Activated T-helper 1 cell treated with Interleukin-2 at 50 U/mL for 16 hours (primary cell): ENCODE results near the gene EDIL3.
"Not testable (repeated sequence)": the region's sequence is repeated elsewhere in the genome, so short reads cannot be mapped to it uniquely, and the experiment has no call there.

Experiments
- DNase-seq: peaks from one replicate; pipeline ENCODE4 v3.0.0-alpha.2; 2020; ENCODE audit warnings: low read depth

Gene EDIL3

GRCh38 chr5:84059672-84060071, 325.0 kb downstream of the EDIL3 start:
- DNase-seq: no peak

- no peak for DNase-seq
Observed at GRCh38 chr5:84058561-84058960, 326.1 kb downstream of the EDIL3 start.

GRCh38 chr5:84057211-84057610, 327.5 kb downstream of the EDIL3 start:
- DNase-seq: no peak

DNA sequence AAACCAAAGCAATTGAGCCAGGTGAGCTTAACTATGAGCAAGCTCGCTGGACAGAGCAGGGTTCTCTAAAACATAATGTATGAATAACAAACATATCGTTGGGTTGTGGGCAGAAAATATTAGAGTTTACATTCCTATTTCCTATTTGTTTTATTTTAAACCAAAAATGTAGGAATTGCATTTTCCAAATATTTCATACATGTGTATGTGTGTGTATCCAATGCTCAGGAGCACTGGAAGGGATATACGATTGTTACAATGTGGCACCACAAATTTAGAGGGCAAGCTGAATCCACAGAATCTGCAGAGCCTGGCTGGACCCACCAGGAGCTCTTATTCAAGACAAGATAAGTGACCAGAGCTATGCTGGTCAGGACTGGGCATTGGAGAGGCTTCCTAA, 338.7 kb downstream of the EDIL3 start:
- no peak for DNase-seq

GRCh38 chr5:84036842-84037241, 347.8 kb downstream of the EDIL3 start:
- DNase-seq: no peak

DNA sequence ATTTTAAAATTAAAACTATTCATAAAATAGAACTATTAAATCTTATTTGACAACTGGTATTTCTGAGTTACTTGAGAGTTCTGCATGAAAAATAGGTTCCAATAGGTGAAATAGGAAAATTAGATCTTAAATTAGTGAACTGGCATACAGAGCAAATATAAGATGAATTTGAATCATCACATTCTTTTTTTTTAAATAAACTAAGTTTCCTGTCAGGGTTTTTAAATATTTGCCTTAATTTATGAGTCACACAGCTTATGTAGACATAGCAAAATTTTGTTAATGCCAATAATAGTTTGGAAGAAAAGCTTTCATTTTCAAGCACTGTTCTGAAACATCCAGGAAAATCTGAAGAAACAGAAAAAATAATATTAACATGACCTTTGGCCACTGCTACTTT, 352.4 kb downstream of the EDIL3 start:
- no peak for DNase-seq

GRCh38 chr5:84028093-84028492, 356.6 kb downstream of the EDIL3 start:
- no peak for DNase-seq

DNA sequence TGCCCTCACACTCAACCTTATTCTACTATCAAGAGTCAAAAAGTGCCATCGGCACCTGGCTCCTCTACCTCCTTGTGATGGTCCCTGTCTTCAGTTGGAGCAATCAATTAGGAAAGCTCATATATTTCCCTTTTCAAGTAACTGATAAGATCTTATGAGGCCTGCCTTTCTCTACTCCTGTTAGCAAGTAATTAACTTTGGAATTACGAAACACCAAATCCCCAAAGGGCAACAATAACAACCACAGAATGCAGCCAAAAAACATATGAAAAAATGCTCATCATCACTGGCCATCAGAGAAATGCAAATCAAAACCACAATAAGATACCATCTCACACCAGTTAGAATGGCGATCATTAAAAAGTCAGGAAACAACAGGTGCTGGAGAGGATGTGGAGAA, 366.2 kb downstream of the EDIL3 start:
- not testable (repeated sequence) for DNase-seq

DNA sequence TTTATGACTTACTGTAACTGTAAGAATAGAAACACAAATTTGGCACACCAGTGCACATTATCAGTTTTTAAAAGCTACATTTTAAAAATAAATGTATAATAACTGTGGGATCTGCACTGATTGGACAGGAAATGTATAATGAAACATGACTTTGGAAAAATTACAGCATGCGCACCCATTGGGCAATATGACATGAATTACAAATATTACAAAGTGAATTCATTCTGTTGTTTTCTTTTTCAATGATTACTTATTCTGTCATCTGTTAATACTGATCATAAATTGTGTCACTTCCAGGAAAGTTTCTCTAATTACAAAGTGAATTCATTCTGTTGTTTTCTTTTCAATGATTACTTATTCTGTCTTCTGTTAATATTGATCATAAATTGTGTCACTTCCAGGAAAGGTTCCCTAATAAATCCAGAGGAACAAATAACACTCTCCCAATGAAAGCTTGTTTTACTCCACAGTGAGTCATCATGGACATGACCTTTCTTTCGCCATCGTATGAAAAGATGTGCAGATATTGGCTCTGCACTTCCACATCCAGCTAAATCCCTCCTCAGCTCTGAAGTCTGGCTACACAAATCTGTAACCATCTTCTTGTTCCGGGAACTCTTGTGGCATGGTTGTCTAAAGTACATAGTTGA, 367.0 kb downstream of the EDIL3 start:
- DNase-seq: no peak

- no peak for DNase-seq
Observed at GRCh38 chr5:84016085-84016484, 368.6 kb downstream of the EDIL3 start.

DNA sequence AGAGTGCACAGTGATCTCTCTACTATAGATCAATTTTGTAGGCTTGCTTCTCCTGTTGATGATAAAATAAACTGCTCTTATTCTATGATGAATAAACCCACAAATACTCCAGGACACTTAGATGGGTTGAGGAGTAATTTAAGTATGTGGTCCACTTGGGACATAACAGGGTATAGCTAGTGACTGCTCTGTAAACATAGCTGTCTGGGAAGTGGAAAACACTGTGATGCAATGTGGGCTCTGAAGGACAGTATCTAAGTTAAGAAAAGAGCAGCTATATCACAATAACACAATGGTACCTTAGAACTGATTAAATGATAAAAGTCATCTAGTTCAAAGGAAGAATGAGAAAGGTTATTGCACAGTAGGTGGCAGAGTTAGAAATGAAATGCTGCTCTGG, 369.7 kb downstream of the EDIL3 start:
- DNase-seq: no peak

DNA sequence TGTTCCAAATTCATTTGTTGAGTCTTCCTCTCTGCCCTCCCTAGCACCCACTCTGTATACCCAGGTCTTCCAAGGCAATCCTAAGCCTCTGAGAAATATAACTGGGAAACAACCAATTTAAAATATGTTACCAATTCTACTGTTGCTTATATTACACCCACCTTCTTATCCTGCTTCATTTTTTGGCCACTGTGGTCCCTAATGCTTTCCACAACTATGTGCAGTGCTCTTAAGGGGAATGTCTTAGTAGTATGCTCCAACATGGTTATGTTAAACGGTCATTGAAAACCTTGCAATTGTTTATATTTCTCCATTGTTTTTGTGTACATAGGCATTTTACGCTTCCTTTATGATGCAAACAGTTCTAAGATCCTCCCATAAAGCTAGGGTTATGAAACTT, 390.9 kb downstream of the EDIL3 start:
- no peak for DNase-seq

DNA sequence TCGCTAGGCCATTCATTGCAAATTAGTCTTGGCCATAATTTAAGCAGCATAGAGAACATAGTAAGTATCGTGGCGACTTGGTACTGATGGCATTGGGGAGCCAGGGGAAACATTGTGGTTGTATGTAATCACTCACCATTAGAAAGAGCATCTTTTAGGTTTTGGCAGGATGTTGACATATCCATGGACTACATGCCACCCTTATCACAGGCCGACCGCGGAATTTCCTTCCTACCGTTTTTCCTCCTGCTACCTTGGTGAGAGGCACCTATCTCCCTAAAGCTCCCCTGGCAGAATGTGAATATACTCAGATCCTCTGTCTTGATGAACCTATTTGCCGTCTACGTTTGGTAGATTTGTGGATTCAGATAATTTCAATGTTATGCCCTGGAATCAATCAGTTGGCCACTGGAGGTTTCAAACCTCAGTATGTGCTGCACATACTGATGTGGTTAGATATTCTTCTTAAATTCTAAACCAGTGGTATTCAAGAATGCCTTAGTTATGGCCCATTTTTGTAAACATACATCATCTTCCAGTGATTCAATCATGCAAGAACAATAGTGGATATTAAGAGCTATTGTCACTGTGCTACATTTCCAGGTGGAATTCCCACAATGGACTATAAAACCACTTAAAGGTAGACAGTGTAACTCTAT, 393.0 kb downstream of the EDIL3 start:
- DNase-seq: no peak

DNA sequence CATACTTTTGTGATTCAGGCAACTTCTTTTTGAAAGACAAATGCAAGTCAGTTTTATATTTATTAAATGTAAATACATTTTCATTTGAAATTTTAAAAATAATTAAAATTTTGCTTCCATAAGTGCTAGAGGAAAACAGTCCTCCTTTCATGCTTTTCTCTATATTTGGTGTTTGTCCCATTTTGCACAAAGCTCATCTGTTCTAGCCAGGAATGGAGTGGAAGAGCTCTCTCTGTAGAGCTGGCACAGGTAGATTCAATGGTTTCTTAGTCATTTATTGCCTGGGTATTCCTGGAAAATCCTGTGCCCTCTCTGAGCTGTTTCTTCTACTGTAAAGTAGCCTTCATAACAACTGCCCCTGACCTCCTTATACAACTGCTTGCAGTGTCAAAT, 396.4 kb downstream of the EDIL3 start:
- no peak for DNase-seq

DNA sequence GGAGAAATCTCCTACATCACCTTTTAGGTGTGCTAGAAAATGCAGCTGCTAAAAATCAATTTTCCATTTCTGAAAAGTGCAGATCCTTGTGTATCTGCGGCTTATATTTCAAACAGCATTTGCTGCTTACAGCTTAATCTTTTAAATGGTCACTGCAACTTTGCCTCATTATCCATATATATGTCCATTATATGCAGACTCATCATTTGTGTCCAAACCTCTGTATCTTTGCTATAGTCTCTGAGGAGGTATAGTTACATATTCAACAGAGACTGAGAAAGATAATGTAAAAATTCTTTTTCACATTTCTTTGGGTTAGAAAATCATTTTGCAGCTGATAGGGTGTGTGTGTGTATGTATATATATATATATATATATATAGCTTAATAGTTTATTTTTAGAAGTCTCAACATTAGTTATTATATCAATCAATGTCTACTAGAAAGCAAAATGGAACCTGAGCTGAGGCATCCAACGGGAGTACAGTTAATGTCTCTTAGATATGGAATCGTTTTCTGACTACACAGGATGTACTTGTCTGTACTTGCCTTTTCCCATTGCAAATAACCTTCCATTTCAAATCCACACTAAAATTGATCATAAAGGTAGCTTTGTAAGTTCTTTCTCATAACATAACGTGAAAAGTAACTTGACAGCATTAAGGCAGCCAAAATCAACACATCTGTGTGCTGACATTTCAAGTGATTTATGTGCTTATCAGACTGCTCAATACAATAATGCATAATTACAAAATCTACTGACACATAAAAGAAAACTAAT, 397.0 kb downstream of the EDIL3 start:
- no peak for DNase-seq

- DNase-seq: no peak
Observed at GRCh38 chr5:83983852-83984251, 400.8 kb downstream of the EDIL3 start.

GRCh38 chr5:83973925-83974815, 410.5 kb downstream of the EDIL3 start:
- DNase-seq: no peak

GRCh38 chr5:83972909-83973308, 411.8 kb downstream of the EDIL3 start:
- no peak for DNase-seq

DNA sequence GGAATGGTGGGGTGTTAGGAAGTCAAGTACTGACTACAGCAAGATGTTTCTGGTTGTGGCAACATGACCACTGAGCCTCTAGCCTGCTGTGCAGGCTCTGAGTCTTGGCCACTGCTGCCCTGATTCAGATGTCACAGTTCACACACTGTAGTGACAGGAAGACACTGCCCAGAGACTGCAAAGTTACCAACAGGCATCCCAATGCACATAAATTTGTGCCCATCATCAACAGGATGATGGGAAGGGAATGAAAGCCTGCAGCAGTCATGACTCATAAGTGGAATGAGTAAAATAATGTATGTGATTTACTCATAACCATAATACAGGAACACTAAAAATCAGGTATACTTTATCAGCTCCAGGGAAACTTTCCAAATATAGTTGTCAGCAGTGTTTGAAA, 412.4 kb downstream of the EDIL3 start:
- no peak for DNase-seq

DNA sequence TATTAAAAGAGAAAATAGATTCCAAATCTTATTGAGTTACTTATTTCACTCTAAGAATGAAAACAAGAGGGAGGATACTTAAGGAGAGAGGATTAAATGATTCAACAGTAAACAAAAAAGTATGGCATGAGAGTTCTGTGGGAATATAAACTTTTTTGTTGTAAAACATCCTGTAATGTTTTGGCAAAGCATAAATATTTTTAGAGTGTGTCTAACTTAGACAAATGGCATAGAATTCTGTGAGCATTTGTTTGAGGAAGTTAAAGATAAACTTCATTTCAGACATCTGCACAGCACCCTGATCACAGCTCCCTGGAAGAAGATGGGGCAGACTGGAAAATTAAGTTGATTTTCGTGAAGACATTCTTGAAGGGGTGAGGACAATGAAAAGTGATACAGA, 417.3 kb downstream of the EDIL3 start:
- DNase-seq: no peak

DNA sequence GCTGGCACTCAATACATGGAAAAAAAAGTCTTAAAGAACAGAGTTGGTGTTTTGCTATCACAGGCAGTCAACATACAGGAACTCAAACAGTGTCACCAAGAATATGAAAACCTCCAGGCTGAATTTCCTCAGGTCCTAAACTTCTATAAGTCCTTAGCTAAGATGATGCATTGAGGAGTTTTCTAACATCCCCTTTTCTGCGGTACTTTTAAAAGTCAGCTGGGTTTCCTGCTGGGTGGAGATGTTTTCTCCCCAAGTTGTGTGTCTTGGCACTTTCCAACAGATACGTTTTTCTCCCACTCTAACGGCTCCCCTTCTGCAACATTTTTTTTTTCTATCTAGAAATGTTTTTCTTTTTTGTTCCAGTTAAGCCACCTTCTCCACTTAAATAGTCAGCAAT, 419.2 kb downstream of the EDIL3 start:
- DNase-seq: no peak

DNA sequence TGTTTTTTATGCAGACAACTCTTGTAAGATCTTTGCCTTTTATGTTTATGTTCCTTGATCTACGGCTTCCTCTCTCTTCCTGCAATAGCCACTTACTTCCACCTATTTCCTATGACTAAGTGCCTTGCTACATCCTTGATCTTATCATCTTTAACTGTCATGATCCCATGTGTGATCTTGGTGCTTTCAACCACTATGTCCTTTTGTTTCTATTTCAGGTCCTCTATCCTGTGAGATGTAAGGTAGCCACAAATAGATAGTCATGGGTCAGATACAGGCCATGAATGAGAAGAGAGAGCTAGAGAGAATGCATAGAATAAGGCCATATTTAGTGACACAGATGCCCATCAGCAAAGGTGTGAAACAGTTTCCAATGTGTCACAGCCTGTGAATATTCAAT, 420.4 kb downstream of the EDIL3 start:
- DNase-seq: no peak
